HUES6 (cell line): Measurements from ENCODE around the gene HTRA3.
"Not testable (repeated sequence)": the region's sequence is repeated elsewhere in the genome, so short reads cannot be mapped to it uniquely, and the experiment has no call there.

Source experiments
- H3K27ac ChIP-seq: 2 replicates; pipeline ENCODE4 v1.7.0; 2013; ENCODE audit warnings: low read depth, mild to moderate bottlenecking, low read length, inconsistent platforms
- H3K27me3 ChIP-seq: 2 replicates; pipeline ENCODE4 v1.6.1; 2013; ENCODE audit warnings: low read length; ENCODE audit not compliant: control insufficient read depth, insufficient read depth
- H3K36me3 ChIP-seq: 2 replicates; pipeline ENCODE4 v1.6.1; 2013; ENCODE audit warnings: low read length; ENCODE audit not compliant: control insufficient read depth, insufficient read depth
- H3K4me1 ChIP-seq: 2 replicates; pipeline ENCODE4 v1.6.1; 2013; ENCODE audit warnings: low read length; ENCODE audit not compliant: control insufficient read depth, insufficient read depth
- H3K4me3 ChIP-seq: 2 replicates; pipeline ENCODE4 v1.5.1; 2013; ENCODE audit warnings: low read depth, low read length
- H3K9ac ChIP-seq: one replicate; pipeline ENCODE4 v1.6.1; 2013; ENCODE audit warnings: mild to moderate bottlenecking, low read length
- H3K9me3 ChIP-seq: 2 replicates; pipeline ENCODE4 v1.6.1; 2013; ENCODE audit warnings: low read depth, low read length; ENCODE audit not compliant: control insufficient read depth, insufficient read depth

The HTRA3 gene

DNA sequence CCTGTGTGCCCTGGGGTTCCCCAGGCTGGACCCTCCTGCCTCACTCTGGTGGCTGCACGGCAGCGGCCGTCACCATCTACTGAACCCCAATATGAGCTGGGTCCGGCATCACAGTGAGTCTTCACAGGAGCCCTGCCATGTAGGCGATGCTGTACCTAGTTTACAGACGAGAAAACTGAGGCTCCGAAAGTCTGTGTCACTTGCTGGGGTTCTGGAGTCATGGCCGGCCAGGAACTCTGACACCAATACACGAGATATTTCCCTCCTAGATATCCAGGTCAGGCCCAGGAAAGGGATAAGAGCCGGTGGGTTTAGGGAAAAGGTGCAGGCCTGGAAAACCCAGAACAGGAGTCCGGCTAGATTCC, 74.4 kb downstream of the HTRA3 start:
- Histone ChIP-seq H3K36me3 (no peaks in the 10 kb centered on the region), H3K27me3 (no peaks in the 10 kb centered on the region), H3K4me3 (no peak overlapping the region), H3K9me3 (no peaks in the 10 kb centered on the region), H3K4me1 (no peaks in the 10 kb centered on the region), H3K9ac (no peak overlapping the region), H3K27ac (no peak overlapping the region)

DNA sequence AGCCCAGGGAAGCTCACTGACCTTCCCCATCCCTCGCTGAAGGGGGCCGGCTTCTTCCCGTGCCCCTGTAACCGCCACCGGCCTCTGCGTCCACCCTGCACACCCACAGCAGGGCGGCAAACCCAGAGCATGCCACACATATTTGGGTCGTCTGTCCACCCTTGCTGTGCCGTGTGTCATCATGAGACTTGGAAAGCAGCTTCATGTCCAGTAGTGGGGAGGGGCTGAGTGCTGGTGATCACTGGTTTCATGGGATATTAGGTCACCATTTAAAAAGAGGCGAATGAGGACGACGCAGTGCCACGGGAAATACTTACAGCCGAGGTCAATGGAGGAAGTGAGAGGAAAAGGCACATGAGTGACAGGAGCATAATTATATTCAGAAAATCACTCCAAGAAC, 74.8 kb downstream of the HTRA3 start:
- Histone ChIP-seq H3K27ac (no peak overlapping the region), H3K9ac (no peak overlapping the region), H3K4me3 (no peak overlapping the region), H3K4me1 (no peaks in the 10 kb centered on the region), H3K27me3 (no peaks in the 10 kb centered on the region), H3K36me3 (no peaks in the 10 kb centered on the region), H3K9me3 (no peaks in the 10 kb centered on the region)

- H3K4me1 ChIP-seq: no peaks in the 10 kb centered on the region
- H3K4me3 ChIP-seq: no peak overlapping the region
- H3K36me3 ChIP-seq: no peaks in the 10 kb centered on the region
- H3K27me3 ChIP-seq: no peaks in the 10 kb centered on the region
- no peaks in the 10 kb centered on the region for H3K9me3 ChIP-seq
- no peak overlapping the region for H3K9ac ChIP-seq
- H3K27ac ChIP-seq: no peak overlapping the region
Measured at GRCh38 chr4:8345053-8345945, 75.7 kb downstream of the HTRA3 start.

GRCh38 chr4:8345946-8346814, 76.6 kb downstream of the HTRA3 start:
- peaks cover 5% of the 10 kb centered on the region; the same call in 1 of the 2 replicates for H3K4me1 ChIP-seq
- H3K9me3 ChIP-seq: no peaks in the 10 kb centered on the region
- no peak overlapping the region for H3K27ac ChIP-seq
- H3K4me3 ChIP-seq: no peak overlapping the region
- no peaks in the 10 kb centered on the region for H3K36me3 ChIP-seq
- H3K9ac ChIP-seq: no peak overlapping the region
- H3K27me3 ChIP-seq: no peaks in the 10 kb centered on the region

GRCh38 chr4:8346838-8347605, 77.5 kb downstream of the HTRA3 start:
- Histone ChIP-seq H3K27me3 (no peaks in the 10 kb centered on the region), H3K36me3 (no peaks in the 10 kb centered on the region), H3K9me3 (no peaks in the 10 kb centered on the region), H3K4me1 (peaks cover 13% of the 10 kb centered on the region), H3K27ac (no peak overlapping the region), H3K4me3 (no peak overlapping the region), H3K9ac (no peak overlapping the region)

GRCh38 chr4:8347660-8348059, 78.1 kb downstream of the HTRA3 start:
- no peaks in the 10 kb centered on the region for H3K9me3 ChIP-seq
- H3K4me1 ChIP-seq: peaks cover 17% of the 10 kb centered on the region
- no peak overlapping the region for H3K9ac ChIP-seq
- no peaks in the 10 kb centered on the region for H3K27me3 ChIP-seq
- no peak overlapping the region for H3K27ac ChIP-seq
- no peaks in the 10 kb centered on the region for H3K36me3 ChIP-seq
- H3K4me3 ChIP-seq: no peak overlapping the region

GRCh38 chr4:8348071-8348470, 78.5 kb downstream of the HTRA3 start:
- Histone ChIP-seq H3K9ac (no peak overlapping the region), H3K36me3 (no peaks in the 10 kb centered on the region), H3K27me3 (no peaks in the 10 kb centered on the region), H3K4me1 (peaks cover 17% of the 10 kb centered on the region), H3K4me3 (no peak overlapping the region), H3K27ac (no peak overlapping the region), H3K9me3 (no peaks in the 10 kb centered on the region)

DNA sequence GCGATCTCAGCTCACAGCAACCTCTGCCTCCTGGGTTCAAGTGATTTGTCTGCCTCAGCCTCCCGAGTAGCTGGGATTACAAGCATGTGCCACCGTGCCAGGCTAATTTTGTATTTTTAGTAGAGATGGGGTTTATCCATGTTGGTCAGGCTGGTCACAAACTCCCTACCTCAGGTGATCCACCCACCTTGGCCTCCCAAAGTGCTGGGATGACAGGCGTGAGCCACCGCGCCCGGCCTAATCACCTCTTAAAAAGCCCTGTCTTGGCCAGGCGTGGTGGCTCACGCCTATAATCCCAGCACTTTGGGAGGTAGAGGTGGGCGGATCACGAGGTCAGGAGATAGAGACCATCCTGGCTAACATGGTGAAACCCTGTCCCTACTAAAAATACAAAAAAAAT, 79.7 kb downstream of the HTRA3 start:
- not testable (repeated sequence) for H3K36me3 ChIP-seq, H3K9ac ChIP-seq, H3K9me3 ChIP-seq, H3K27ac ChIP-seq, H3K27me3 ChIP-seq, H3K4me3 ChIP-seq
- H3K4me1 ChIP-seq: peaks cover 17% of the 10 kb centered on the region

GRCh38 chr4:8349664-8350236, 80.2 kb downstream of the HTRA3 start:
- H3K9me3 ChIP-seq: 0 out of 2 replicates have a peak, but pooled peaks cover 4% of the 10 kb centered on the region
- peaks cover 17% of the 10 kb centered on the region for H3K4me1 ChIP-seq
- no peak overlapping the region for H3K9ac ChIP-seq
- H3K27me3 ChIP-seq: 0 out of 2 replicates have a peak, but pooled peaks cover 2% of the 10 kb centered on the region
- no peak overlapping the region for H3K4me3 ChIP-seq
- no peaks in the 10 kb centered on the region for H3K36me3 ChIP-seq
- no peak overlapping the region for H3K27ac ChIP-seq

DNA sequence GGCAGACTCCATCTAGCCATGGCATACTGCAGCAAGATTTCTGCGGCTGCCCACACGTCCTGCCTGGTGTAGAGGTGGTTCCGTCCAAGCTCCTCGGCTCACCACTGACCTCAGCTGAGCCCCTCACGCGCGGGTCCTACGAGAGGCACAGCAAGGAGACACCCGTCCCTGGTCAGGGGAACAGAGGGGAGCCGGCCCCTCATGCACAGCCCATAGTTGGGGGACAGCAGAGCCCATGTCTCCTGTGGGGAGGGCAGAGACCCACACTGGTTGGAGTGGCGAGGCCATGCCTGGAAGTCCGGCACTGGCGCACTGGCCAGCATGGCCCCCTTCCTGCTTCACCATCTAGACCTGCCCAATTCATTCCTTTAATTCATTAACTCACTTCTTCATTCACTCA, 80.8 kb downstream of the HTRA3 start:
- Histone ChIP-seq H3K4me3 (no peak overlapping the region), H3K9ac (no peak overlapping the region), H3K27me3 (0 out of 2 replicates have a peak, but pooled peaks cover 2% of the 10 kb centered on the region), H3K27ac (no peak overlapping the region), H3K4me1 (peaks cover 17% of the 10 kb centered on the region), H3K9me3 (0 out of 2 replicates have a peak, but pooled peaks cover 4% of the 10 kb centered on the region), H3K36me3 (no peaks in the 10 kb centered on the region)
